Activated CD4-positive, CD25-positive, alpha-beta regulatory T cell treated with anti-CD3 and anti-CD28 coated beads, Interleukin-2, amount 50 U/mL, for 72 hours (primary cell): ENCODE measurements around the gene BCAT1.
"Not testable (repeated sequence)": the region's sequence is repeated elsewhere in the genome, so short reads cannot be mapped to it uniquely, and the experiment has no call there.

Source experiments
- DNase-seq: peaks from one replicate; pipeline ENCODE4 v3.0.0; 2021

The BCAT1 gene

GRCh38 chr12:24955853-24956252 is 7.0 kb upstream of the BCAT1 start:
- no peak for DNase-seq

DNA sequence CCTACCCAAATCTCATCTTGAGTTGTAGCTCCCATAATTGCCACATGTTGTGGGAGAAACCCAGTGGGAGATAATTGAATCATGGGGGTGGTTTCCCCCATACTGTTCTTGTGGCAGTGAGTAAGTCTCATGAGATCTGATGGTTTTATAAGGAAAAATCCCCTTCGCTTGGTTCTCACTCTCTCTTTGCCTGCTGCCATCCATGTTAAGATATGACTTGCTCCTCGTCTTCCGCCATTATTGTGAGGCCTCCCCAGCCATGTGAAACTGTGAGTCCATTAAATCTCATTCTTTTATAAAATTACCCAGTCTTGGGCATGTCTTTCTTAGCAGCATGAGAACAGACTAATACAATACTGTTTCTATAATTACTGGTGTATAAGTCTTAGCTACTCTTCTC is 6.5 kb upstream of the BCAT1 start:
- DNase-seq: no peak

- no peak for DNase-seq
Measured at GRCh38 chr12:24954261-24954660, 5.4 kb upstream of the BCAT1 start.

- no peak for DNase-seq
Measured at GRCh38 chr12:24952389-24952788, 3.5 kb upstream of the BCAT1 start.

GRCh38 chr12:24950231-24950834 is 1.4 kb upstream of the BCAT1 start:
- no peak for DNase-seq

DNA sequence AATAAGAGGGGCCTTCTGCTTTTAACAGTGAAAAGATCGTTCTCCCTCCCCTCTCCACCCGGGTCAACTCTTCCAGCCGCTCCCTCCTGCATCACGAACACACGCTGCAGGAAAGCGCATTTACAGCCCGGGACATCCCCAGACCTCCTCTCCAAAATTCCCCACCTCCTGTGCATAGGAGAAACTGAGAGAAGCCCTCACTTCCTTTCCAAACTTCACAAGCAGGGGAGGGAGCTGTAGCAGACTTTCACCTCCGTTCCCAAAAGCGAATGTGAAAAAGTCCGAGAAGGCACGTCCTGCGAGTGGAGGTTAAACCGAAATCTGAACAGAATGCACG is 513 bp downstream of the BCAT1 start:
- DNase-seq: no peak

DNA sequence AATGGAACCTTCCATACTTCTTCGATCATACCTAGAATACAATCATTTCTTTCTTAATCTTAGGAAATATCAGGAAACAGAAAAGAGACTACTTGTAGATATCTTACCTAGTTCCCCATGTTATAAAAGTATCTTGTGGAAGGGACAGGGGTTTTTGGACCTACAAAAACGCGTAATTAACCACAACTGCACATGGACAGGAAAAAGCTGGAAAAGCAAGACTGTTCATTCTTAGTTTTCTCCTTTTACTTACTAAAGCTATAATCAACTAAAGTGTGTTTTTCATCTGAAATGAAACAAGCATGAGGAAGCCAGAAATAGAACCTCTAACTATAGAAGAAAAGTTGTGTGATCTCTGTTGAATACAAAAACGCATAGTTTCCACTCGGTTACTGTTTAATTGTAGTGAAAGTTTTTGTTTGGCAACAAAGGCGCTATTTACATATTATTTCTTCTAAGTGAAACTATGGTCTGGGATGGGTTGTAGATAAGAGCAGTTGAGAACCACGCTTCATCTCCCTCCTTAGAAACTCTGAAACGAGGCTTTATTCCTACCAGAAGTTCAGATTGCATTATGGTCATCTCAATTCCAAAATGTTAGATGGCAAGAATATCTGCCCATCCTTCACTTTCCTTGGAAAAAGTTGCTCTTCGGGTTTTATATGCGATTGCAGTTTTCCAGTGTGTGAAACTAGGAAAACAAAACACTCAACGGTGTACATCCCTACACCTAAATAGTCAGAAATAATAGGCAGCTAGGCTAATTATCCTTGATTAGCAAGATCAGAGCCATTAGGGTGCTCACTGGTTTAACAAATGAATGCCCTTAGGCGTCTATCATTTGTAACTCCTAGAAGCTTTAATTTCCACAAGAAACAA is 1.1 kb downstream of the BCAT1 start:
- no peak for DNase-seq

GRCh38 chr12:24945845-24946244 is 3.1 kb downstream of the BCAT1 start:
- DNase-seq: no peak

- no peak for DNase-seq
Measured at GRCh38 chr12:24945039-24945438, 3.9 kb downstream of the BCAT1 start.

DNA sequence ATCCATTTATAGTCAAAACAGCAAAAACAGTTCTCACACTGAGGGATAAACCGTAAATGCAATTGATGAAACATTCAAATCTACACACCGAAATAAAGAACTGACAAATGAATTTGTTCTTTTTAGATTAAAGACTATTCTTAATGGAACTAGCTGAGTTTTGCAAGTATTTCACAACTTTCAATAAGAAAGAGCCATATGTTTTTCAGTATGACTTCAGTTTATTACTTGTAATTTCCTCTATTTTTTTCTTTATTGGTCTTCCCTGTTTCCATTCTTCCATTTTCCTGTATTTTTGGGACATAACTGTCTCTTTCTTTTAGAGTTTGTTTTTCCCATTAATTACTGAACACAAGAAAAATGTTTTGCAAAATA is 4.3 kb downstream of the BCAT1 start:
- DNase-seq: no peak

DNA sequence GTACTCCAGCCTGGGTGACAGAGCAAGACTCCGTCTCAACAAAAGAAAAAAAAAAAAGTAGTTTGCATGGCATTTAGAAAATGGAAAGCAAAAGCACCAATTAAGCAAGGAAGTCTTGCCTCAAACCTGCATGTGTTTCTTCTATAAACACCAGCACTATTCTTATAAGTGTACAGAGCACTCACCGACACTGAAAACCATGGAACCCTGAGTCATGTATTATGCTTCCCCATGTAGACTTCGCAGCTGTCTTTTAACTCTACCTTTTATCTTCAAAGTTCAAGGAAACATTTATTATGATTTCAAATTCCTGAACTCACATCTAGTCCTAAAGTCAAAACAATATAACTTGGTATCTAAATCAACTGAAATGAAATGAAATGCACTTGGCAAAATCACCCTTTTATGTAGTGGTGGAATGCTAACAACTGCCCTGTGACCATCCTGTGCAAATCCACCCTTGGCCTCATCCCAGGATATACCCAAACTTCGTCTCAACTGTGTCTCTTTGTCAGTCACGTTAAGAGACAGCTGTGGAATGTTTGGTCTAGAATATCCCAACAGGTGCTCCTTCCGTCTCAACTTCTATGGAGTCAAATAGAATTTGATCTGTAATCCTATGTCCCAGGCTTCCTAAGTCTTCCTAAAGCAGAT is 4.8 kb downstream of the BCAT1 start:
- DNase-seq: no peak

DNA sequence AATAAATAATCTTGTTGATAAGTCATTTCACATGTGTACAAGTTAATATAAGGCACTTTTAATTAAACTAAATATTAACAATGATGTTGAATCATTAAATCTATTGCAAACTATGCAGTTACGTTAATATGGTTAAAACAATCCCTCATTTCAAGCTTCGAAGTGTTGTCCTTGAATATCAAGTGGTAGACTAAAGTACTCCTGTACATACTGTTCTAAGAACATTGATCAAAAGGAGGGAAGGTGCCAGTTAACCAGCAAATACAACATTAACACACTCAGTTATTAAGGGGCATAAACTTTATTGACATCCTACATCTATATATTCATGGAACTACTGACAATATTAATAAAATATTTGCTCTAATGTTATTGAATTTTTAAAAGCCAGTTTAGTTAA is 8.7 kb downstream of the BCAT1 start:
- no peak for DNase-seq

DNA sequence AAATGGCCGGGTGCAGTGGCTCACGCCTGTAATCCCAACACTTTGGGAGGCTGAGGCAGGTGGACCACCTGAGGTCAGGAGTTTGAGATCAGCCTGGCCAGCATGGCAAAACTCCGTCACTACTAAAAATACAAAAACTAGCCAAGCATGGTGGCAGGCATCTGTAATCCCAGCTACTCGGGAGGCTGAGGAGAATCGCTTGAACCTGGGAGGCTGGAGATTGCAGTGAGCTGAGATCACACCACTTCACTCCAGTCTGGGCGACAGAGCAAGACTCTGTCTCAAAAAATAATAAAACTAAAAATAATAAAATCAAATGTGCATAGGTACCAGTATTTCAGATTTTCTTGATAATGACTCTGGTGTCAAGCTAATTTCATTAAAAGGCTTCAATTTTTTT is 9.3 kb downstream of the BCAT1 start:
- DNase-seq: not testable (repeated sequence)

DNA sequence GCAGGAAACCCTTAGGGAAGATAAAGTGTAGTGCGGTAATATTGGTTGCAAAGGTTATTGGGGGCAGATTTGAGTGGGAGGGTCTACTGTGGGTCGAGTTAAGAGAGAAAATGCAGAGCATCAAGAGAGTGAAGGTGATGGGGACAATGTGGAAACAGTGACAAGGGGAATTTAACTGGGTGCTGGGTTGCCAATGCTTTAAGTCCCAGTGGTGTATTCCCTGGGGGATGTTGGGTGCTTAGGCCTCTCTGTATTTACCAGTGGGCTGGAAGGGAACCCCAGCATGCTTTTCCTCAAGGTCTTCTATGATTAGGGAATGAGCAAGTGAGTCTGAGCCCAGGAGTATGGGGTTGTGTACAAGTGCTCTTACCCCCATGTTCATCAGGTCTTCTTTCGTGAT is 10.6 kb downstream of the BCAT1 start:
- DNase-seq: no peak

- no peak for DNase-seq
Measured at GRCh38 chr12:24937553-24938244, 11.2 kb downstream of the BCAT1 start.

GRCh38 chr12:24933694-24934407 is 15.1 kb downstream of the BCAT1 start:
- no peak for DNase-seq

DNA sequence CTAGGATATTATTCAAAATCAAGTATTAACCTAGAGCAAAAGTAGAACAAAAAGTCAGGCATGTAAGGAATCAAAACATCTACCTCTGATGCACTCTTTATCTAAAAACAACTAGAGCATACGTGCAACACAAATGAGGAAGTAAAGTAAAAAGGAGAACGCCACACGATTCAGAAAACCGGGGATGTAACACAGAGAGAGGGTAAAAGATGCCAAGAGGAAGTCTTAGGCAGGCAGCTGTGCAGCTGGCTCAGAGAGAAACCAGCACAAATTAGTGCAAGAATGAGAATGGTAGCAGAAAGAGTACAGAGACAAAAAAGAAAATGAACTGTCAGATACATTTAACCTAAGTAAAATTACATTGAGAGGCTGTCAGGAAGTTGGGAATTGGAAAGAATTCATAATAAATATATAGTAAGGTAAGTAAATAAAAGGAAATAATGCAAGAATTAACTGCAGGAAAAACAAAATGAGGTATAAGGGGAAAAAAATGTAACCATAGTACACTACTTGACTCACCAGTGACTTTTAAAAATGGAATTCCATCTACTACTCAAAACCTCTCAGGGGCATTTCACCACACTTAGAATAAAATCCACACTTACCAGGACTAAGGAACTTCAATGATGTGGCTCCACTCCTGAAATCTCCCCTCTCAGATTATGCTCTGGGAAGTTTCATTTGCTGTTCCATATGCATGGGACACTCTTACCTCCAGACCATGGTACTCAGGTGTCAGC is 17.1 kb downstream of the BCAT1 start:
- DNase-seq: no peak

GRCh38 chr12:24929953-24930352 is 18.9 kb downstream of the BCAT1 start:
- no peak for DNase-seq

DNA sequence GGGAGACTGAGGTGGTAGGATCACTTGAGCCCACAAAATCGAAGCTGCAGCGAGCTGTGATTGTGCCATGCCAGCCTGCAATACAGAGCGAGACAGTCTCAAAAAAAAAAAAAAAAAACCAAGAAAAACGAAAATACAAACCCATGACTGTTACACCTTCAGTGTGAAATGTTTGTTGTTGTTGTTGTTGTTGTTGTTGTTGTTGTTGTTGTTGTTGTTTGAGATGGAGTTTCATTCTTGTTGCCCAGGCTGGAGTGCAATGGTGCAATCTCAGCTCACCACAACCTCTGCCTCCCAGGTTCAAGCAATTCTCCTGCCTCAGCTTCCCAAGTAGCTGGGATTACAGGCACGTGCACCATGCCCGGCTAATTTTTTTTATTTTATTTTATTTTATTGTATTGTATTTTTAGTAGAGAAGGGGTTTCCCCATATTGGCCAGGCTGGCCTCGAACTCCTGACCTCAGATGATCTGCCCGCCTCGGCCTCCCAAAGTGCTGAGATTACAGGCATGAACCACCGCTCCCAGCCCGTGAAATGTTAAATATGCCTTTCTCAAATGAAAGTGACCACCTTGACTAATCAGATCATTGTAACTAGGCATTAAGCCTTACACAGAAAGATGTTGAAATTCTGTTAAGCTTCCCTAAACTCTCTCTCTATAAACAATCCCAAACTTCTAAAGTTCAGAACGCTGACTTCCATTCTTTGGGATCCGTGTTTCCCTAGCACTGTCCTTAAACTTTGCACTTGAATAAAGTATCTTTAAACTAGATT is 20.2 kb downstream of the BCAT1 start:
- not testable (repeated sequence) for DNase-seq

- DNase-seq: no peak
Measured at GRCh38 chr12:24928131-24928530, 20.8 kb downstream of the BCAT1 start.

- not testable (repeated sequence) for DNase-seq
Measured at GRCh38 chr12:24926080-24926479, 22.8 kb downstream of the BCAT1 start.
